C1 segment of cervical spinal cord (tissue), 14 donors: ENCODE results near the gene SHTN1.

Experiments used
- DNase-seq, 14 donors: peaks; one replicate each; lab custom pipeline; 2025; lab: John Stamatoyannopoulos, UW

SHTN1 gene

DNA sequence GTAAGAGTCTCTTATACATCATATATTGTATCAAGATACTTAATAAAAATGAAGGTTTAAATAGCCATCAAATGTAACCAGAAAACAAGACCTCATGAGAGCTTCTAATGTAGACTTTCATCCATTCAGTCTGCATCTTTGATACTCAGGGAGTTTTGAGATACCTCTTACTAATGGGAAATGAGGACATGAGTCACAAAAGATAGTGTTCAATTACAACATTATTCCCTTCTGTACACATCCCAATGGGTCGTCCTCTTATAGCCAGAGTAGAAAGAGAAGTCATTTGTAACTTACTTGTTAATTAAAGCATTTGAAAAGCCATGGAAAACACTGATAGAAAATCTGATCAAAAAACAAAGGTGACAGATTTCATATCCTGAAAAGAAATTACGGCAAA lies 19.4 kb downstream of the SHTN1 start:
- no peak for DNase-seq

GRCh38 chr10:116984202-116984990 lies 20.6 kb downstream of the SHTN1 start:
- DNase-seq = no peak

DNA sequence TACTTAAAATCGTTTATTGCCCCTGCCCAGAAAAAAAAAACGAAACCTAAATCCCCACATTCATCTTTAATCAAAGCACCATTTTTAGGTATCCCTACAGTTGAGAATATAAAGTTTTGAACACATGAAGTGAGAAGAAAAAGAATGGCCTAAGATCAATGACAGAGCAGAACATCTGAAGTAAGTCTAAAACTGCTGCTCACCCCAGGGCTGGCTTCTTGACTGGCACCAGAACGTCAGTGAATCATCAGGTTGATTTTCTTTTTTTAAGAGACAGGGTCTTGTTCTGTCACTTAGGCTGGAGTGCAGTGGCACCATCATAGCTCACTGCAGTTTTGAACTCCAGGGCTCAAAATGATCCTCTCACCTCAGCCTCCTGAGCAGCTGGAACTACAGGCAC lies 24.9 kb downstream of the SHTN1 start:
- no peak for DNase-seq

DNA sequence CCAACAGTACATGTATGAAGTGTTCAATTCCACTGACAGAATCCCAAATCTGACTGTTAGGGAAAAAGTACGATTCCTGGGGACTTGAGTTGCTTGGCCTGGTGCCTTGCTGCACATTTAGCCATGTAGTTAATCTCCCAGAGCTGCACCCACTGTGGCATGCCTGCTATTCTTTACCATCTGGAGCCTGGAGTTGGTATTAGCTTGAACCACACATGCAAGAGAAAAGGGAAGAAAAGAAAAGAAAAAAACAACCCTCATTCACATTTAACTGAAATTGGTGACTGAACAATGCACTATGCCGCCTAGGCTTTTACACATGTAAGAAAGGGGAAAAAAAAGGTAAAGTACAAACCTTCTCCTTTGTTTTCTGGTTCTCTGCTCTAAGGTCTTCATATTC lies 26.1 kb downstream of the SHTN1 start:
- no peak for DNase-seq

DNA sequence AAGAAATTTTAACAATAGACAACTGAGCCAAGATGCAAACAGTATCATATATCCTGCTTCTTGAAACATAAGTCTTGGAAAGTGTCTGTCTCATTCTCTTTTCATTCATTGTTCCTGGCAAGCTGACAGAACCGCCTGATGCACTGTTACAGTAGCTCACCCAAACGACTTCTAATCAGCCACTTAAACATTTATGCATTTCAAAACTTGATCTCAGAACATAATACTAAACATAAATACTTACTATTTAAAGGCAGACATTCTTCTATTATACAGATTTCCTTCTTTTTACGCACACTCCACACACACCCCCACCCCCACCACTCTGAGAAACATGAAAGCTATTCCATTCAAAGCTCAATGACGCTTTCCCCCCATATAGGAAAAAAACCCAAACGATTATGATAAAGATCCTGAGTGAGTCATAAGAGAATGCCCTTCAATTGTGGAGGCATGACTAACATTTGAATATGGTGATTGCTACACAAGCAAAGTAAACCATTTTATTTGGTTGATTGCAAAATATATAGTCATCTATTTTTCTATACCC lies 30.5 kb downstream of the SHTN1 start:
- no peak for DNase-seq

GRCh38 chr10:116973946-116974455 lies 31.0 kb downstream of the SHTN1 start:
- DNase-seq = no peak

- no peak for DNase-seq
These were observed 31.5 kb downstream of the SHTN1 start for GRCh38 chr10:116973371-116973905.

GRCh38 chr10:116972131-116972530 lies 32.9 kb downstream of the SHTN1 start:
- DNase-seq = no peak

GRCh38 chr10:116970050-116970449 lies 34.9 kb downstream of the SHTN1 start:
- no peak for DNase-seq

DNA sequence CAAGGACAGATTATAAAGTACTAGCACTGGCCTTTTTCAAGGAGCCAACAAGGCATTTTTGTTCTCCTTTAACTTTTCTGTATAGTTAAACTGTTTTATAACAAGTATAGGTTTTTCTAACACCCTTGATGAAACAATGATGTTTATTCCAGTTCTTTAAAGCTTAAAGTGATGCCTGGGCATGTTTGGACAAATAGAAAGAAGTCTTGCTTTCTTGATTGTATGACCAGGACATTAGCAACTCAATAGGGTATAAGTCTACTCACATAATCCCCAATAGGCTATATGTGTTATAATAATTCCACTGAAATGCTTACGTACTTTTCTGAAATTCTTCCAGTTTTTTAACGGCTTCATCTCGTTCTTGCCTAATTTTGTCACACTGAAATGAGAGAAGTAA lies 36.7 kb downstream of the SHTN1 start:
- no peak for DNase-seq

DNA sequence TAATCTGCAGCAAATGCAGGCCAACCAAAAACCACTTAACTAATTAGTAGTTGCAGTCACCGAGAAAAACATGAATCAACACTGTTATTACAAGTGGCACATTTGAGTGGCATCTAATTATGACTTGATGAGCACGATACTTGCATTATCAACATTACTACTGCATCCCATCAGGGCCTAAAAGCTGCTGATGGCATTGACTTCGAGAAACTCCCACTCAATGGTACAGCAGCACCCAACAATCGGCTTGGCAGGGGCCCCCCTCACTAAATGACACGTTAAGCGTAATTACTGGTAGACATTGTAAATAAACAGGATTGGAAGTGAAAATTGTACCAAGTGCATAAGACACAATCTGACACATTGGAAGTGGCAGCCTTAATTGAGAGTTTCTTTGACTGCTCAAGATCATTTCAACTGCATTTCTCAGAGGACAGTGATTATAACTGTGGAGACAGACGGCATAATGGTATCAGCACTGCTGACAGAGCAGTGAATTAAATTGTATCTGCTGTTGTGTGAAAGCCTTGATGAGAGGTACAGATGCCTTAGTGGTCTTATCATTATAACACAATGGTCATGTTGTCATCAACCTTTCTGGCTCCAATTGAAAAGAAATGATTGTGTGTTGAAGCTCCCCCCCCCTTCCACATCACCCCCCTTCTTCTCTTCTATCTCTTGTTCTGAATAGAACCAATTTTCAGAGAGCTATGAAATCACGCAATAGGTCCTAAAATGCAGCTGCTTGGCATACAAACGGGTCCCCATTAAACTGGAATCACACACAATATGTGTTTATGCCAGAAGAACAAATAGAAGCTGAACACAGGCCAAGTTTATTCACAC lies 43.4 kb downstream of the SHTN1 start:
- DNase-seq = peak in 8 of 14 donors; percentile 23 to 67 (median 42)

GRCh38 chr10:116960066-116960776 lies 44.8 kb downstream of the SHTN1 start:
- no peak for DNase-seq

- DNase-seq = no peak
These were observed 52.3 kb downstream of the SHTN1 start for GRCh38 chr10:116952729-116953128.

- DNase-seq = no peak
These were observed 56.5 kb downstream of the SHTN1 start for GRCh38 chr10:116948530-116948870.

GRCh38 chr10:116947841-116948529 lies 57.0 kb downstream of the SHTN1 start:
- DNase-seq = no peak

DNA sequence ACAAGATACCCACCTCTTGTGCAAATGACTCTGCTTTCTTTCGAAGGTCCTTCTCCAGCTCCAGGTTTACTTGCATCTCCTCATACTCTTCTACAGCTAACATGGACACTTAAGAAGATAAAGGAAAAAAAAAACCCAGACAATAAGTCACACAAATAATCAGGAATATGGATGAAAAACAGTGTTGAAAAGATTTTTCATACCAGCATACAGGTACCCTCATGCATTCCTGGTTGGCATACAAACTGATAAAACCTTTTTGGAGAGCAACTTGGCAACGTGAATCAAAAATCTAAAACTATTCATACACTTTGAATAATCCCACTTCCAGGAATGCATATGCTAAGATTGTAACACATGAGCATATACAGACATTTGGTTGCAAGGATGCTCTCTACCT lies 60.1 kb downstream of the SHTN1 start:
- DNase-seq = no peak

GRCh38 chr10:116931806-116932205 lies 73.2 kb downstream of the SHTN1 start:
- DNase-seq = no peak

GRCh38 chr10:116926426-116926825 lies 78.6 kb downstream of the SHTN1 start:
- no peak for DNase-seq

DNA sequence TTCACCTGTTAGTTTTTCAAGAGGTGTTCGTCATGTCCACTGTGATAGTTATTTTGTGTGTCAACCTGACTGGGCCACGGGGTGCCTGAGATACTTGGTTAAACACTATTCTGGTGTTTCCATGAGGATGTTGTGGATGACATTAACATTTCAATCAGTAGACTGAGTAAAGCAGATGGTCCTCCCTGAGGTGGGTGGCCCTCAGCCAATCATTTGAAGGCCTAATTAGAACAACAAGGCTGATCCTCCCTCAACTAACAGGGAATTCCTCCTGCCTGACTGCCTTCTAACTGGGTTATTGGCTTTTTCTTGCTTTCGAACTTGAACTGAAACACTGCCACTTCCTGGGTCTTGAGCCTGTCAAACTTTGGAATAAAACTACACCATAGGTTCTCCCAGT lies 79.9 kb downstream of the SHTN1 start:
- DNase-seq = peak in 1 of 14 donors; percentile 67

DNA sequence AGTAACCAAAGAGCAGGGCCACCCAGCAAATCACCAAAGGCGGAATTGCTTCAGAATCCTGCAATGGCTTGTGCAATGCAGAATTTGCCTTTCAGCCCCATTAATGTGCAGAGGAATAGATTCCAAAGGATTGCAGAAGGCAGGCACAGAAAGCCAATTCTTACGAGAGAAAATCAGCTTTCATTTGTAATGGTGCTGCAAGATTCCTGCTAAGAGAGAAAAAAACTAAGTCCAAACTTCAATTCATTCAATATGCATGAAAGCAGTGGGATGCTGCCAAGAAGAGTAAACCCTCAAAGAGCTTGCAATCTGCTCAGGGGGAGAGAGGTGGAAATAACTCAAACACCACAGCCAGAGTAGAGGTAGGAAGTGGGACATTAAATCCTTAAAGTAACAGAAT lies 85.3 kb downstream of the SHTN1 start:
- DNase-seq = no peak

DNA sequence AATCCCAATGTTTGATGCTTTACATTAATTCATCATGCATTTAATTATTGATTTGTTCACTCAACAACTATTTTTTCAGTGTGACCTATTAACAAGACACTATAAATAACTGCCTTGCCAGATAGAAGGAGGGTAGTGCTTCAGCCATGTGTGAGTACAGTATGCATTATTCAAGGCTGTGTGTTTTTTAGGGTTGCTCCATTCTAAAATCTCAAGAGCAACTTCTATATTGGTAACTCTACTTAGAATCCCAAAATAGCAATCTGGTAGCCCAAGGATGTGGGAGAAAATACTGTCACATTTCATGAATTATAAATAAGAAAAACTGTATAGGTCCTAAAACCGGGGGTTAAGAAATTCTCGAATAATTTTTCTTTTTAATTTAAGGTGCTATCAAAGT lies 85.8 kb downstream of the SHTN1 start:
- DNase-seq = no peak
